Measurements from ENCODE around the gene NOL9. TPM values are rescaled to one million over a fixed set of nuclear protein-coding genes. Genes with fewer than 3 reads are reported as not detected.

NOL9 gene
- total RNA-seq, 6 donors from 2014 or later = 19.6 to 41.9 (median 24.7) TPM

- WGBS, 2 donors = 70 to 82% methylated on average over 6 to 9 of the region's 12 CpGs
- peaks cover 0 to 6% (median 3%) of the 10 kb centered on the region in 4 donors for H3K4me1 ChIP-seq
- no peaks in the 10 kb centered on the region for H3K27me3 ChIP-seq
- H3K36me3 ChIP-seq = no peaks in the 10 kb centered on the region
- no peak overlapping the region for H3K27ac ChIP-seq
- DNase-seq (peak in 1 of 2 donors; percentile 79), ATAC-seq (ENCODE audit: low FRiP score in 2 of 2) (no peak)
- H3K9me3 ChIP-seq = no peaks in the 10 kb centered on the region
- TF ChIP-seq EP300 (IDR thresholded peaks at IDR 0.05) = no peak
- TF ChIP-seq, protein P1, sequence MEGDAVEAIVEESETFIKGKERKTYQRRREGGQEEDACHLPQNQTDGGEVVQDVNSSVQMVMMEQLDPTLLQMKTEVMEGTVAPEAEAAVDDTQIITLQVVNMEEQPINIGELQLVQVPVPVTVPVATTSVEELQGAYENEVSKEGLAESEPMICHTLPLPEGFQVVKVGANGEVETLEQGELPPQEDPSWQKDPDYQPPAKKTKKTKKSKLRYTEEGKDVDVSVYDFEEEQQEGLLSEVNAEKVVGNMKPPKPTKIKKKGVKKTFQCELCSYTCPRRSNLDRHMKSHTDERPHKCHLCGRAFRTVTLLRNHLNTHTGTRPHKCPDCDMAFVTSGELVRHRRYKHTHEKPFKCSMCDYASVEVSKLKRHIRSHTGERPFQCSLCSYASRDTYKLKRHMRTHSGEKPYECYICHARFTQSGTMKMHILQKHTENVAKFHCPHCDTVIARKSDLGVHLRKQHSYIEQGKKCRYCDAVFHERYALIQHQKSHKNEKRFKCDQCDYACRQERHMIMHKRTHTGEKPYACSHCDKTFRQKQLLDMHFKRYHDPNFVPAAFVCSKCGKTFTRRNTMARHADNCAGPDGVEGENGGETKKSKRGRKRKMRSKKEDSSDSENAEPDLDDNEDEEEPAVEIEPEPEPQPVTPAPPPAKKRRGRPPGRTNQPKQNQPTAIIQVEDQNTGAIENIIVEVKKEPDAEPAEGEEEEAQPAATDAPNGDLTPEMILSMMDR (IDR thresholded peaks at IDR 0.05) = no peak
- TF ChIP-seq POLR2AphosphoS5 (IDR thresholded peaks at IDR 0.05) = no peak
- no peak overlapping the region for H3K4me3 ChIP-seq
Observed at GRCh38 chr1:6507461-6507911, 46.8 kb downstream of the NOL9 start.

DNA sequence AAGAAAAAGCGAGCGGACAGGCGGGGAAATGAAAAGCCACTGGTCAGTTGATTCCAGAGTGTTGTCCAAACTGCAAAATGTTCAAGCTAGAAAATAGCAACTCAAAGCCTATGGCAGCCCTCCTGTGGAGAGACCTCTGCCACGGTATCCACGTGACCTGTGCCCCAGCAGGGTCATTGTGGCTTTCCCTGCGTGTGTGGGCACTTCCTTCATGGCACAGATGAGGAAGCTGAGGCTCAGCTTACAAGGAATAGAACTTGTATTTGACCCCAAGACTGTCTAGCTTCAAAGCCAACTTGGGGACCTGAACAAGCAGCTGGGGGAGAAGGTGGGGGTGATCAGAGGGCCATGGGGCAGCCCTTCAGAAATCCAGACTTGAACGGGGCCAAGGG is 47.3 kb downstream of the NOL9 start:
- Histone ChIP-seq H3K4me3 (no peak overlapping the region), H3K4me1 (peaks cover under 1 to 10% (median 6%) of the 10 kb centered on the region in 4 donors), H3K27me3 (no peaks in the 10 kb centered on the region), H3K9me3 (no peaks in the 10 kb centered on the region), H3K36me3 (no peaks in the 10 kb centered on the region), H3K27ac (no peak overlapping the region)
- DNase-seq (no peak), ATAC-seq (ENCODE audit: low FRiP score in 2 of 2) (peak in 1 of 2 donors; percentile 30)
- TF ChIP-seq, protein P1 (IDR thresholded peaks at IDR 0.05) = no peak
- no peak for TF ChIP-seq EP300 (IDR thresholded peaks at IDR 0.05)
- no peak for TF ChIP-seq POLR2A (IDR thresholded peaks at IDR 0.05)
- no peak for TF ChIP-seq POLR2AphosphoS5 (IDR thresholded peaks at IDR 0.05)
- 64 to 83% methylated on average over 6 to 7 of the region's 7 CpGs for WGBS, 2 donors

GRCh38 chr1:6506210-6507036 is 47.9 kb downstream of the NOL9 start:
- H3K27me3 ChIP-seq = no peaks in the 10 kb centered on the region
- TF ChIP-seq EP300 (IDR thresholded peaks at IDR 0.05) (no peak), POLR2A (IDR thresholded peaks at IDR 0.05) (no peak), POLR2AphosphoS5 (IDR thresholded peaks at IDR 0.05) (no peak)
- TF ChIP-seq, protein P1 (IDR thresholded peaks at IDR 0.05) = no peak
- no peaks in the 10 kb centered on the region for H3K36me3 ChIP-seq
- 85 to 92% methylated on average over 19 to 31 of the region's 31 CpGs for WGBS, 2 donors
- H3K27ac ChIP-seq = no peak overlapping the region
- DNase-seq (peak in 1 of 2 donors; percentile 60), ATAC-seq (ENCODE audit: low FRiP score in 2 of 2) (no peak)
- peaks cover 5 to 15% (median 10%) of the 10 kb centered on the region in 4 donors for H3K4me1 ChIP-seq
- no peaks in the 10 kb centered on the region for H3K9me3 ChIP-seq
- no peak overlapping the region for H3K4me3 ChIP-seq

DNA sequence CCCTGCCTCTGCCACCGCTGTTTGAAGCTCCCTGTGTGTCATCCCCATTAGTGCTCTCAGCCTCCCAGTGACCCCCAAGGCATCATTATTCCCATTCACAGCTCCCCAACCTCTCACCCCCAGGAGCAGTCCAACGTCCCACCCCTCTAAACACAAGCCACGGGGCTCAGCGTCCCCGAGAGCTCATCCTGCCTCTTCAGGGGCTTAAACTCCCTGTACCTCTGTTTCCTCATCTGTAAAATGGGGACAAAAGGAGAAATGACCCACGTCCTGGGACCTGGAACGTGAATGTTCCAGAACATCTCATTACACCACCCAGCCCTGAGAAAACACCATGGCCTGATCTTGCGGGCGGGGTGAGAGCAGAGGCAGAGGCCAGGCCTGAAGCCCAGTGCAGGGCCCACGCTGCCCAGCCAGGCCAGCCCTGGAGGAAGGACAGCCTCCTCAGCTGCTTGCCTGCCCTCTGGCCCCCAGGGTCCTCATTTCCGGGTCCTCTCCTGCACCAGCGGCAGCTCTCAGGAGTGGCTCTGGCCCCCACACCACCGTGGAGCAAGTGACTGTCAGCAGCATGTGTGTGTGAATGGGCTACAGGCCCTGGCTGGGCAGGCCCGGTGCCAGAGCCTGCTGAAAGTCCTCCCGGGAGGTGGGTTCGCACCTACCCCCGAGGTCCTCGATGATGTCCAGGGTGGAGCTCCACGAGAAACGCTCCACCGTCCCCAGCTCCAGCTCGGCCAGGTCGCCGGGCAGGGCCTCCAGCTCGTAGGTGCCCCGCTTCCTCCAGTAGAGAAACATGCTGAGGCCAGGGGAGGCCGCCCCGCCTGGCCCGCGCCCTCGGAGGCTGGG is 48.7 kb downstream of the NOL9 start:
- no peaks in the 10 kb centered on the region for H3K27me3 ChIP-seq
- H3K4me1 ChIP-seq = peaks cover 5 to 17% (median 10%) of the 10 kb centered on the region in 4 donors
- no peak overlapping the region for H3K27ac ChIP-seq
- DNase-seq (peak in 1 of 2 donors; percentile 79), ATAC-seq (ENCODE audit: low FRiP score in 2 of 2) (no peak)
- H3K9me3 ChIP-seq = no peaks in the 10 kb centered on the region
- 69 to 92% methylated on average over 8 to 31 of the region's 31 CpGs for WGBS, 2 donors
- H3K36me3 ChIP-seq = no peaks in the 10 kb centered on the region
- no peak overlapping the region for H3K4me3 ChIP-seq
- TF ChIP-seq POLR2AphosphoS5 (IDR thresholded peaks at IDR 0.05) = no peak
- TF ChIP-seq POLR2A (IDR thresholded peaks at IDR 0.05) = no peak
- TF ChIP-seq EP300 (IDR thresholded peaks at IDR 0.05) = no peak
- TF ChIP-seq, protein P1 (IDR thresholded peaks at IDR 0.05) = no peak

All from upper lobe of left lung (tissue), 6 donors.